Muscle of arm (tissue), 12 donors: ENCODE data around the gene HSD11B2. TPM values are rescaled to one million over a fixed set of nuclear protein-coding genes. Genes with fewer than 3 reads are reported as not detected.

Experiments used
- DNase-seq: peaks from one replicate; pipeline ENCODE4 v3.0.0-alpha.2; 2013
- polyA plus RNA-seq, 12 donors: library from polyadenylated mRNA; unstranded; fragments of 120-200 nt; gene quantifications; one replicate each; pipeline ENCODE4 v1.2.1, GENCODE V29; 2013; ENCODE audit not compliant: insufficient read length in 12 of 12

Gene HSD11B2
- polyA plus RNA-seq, 12 donors = 5.1 to 11.8 (median 8.1) TPM; not detected in 1

GRCh38 chr16:67395458-67396158, 35.3 kb upstream of the HSD11B2 start:
- DNase-seq = no peak

GRCh38 chr16:67396159-67397035, 34.5 kb upstream of the HSD11B2 start:
- DNase-seq = peak; percentile 89

GRCh38 chr16:67397036-67397801, 33.7 kb upstream of the HSD11B2 start:
- no peak for DNase-seq

- DNase-seq = no peak
Observed at GRCh38 chr16:67397812-67398545, 32.9 kb upstream of the HSD11B2 start.

- no peak for DNase-seq
Observed at GRCh38 chr16:67398546-67399217, 32.2 kb upstream of the HSD11B2 start.

GRCh38 chr16:67399218-67399733, 31.6 kb upstream of the HSD11B2 start:
- peak; percentile 68 for DNase-seq

- no peak for DNase-seq
Observed at GRCh38 chr16:67399749-67400704, 30.9 kb upstream of the HSD11B2 start.

GRCh38 chr16:67400901-67401300, 30.0 kb upstream of the HSD11B2 start:
- DNase-seq = no peak

- no peak for DNase-seq
Observed at GRCh38 chr16:67403976-67404555, 26.9 kb upstream of the HSD11B2 start.

GRCh38 chr16:67404740-67405226, 26.1 kb upstream of the HSD11B2 start:
- no peak for DNase-seq

GRCh38 chr16:67405336-67405735, 25.6 kb upstream of the HSD11B2 start:
- DNase-seq = no peak

- DNase-seq = peak; percentile 91
Observed at GRCh38 chr16:67406111-67406971, 24.6 kb upstream of the HSD11B2 start.

- DNase-seq = no peak
Observed at GRCh38 chr16:67407176-67407787, 23.6 kb upstream of the HSD11B2 start.

GRCh38 chr16:67407788-67408452, 23.0 kb upstream of the HSD11B2 start:
- no peak for DNase-seq

GRCh38 chr16:67409631-67410030, 21.3 kb upstream of the HSD11B2 start:
- DNase-seq = no peak

- DNase-seq = no peak
Observed at GRCh38 chr16:67411339-67411738, 19.6 kb upstream of the HSD11B2 start.

GRCh38 chr16:67412294-67412693, 18.6 kb upstream of the HSD11B2 start:
- no peak for DNase-seq
